Ectodermal cell (in vitro differentiated cells): ENCODE data around the gene CLPSL1.

ENCODE experiments used
- H3K27ac ChIP-seq: 2 replicates; pipeline ENCODE4 v1.7.0; 2013; ENCODE audit warnings: mild to moderate bottlenecking, low read depth, low read length; ENCODE audit not compliant: insufficient read depth, poor library complexity, severe bottlenecking
- H3K27me3 ChIP-seq: 2 replicates; pipeline ENCODE4 v1.7.0; 2013; ENCODE audit warnings: mild to moderate bottlenecking, low read length; ENCODE audit not compliant: insufficient read depth, control insufficient read depth, poor library complexity, severe bottlenecking
- H3K36me3 ChIP-seq: one replicate; pipeline ENCODE4 v1.7.0; 2013; ENCODE audit warnings: low read length; ENCODE audit not compliant: control insufficient read depth, insufficient read depth
- H3K4me1 ChIP-seq: one replicate; pipeline ENCODE4 v1.7.0; 2013; ENCODE audit warnings: low read length; ENCODE audit not compliant: control insufficient read depth, insufficient read depth
- H3K4me3 ChIP-seq: 2 replicates; pipeline ENCODE4 v1.7.0; 2013; ENCODE audit warnings: low read depth, low read length, control low read depth; ENCODE audit not compliant: insufficient read depth
- H3K9me3 ChIP-seq: 2 replicates; pipeline ENCODE4 v1.7.0; 2013; ENCODE audit warnings: mild to moderate bottlenecking, low read length, moderate library complexity; ENCODE audit not compliant: control insufficient read depth
- WGBS, 2 experiments: methylation state at CpG; one replicate each; pipeline ENCODE4 v1.1.7; 2013; ENCODE audit warnings: missing lambda C conversion rate in 2 of 2; 5-methylcytosine and 5-hydroxymethylcytosine counted together

Gene CLPSL1

GRCh38 chr6:35739645-35740524 lies 40.9 kb upstream of the CLPSL1 start:
- Histone ChIP-seq H3K27me3 (no peaks in the 10 kb centered on the region), H3K4me3 (no peak overlapping the region), H3K9me3 (no peaks in the 10 kb centered on the region), H3K36me3 (no peaks in the 10 kb centered on the region), H3K4me1 (peaks cover 30% of the 10 kb centered on the region), H3K27ac (peak overlapping the region; percentile 96)
- 3 to 5% methylated on average over 5 of the region's 5 CpGs for WGBS, 2 experiments

DNA sequence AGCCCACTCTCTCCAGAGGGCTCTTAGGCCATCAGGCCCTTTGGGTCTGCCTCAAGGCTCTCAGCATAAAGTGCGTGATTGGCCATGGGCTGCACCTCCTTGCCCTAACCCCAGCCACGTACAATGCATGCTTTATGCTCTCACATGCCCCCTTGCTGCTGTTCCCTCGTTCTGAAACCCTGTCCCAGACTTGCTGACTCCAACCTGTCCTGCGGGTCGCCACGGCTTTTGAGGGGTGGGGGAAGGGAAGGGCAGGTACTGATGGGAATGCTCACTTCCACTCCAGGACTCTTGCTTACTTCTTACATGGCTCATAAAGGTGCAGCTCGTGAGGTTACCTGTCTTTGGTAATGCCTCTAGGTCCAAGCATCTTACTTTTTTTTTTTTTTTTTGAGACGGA lies 38.0 kb upstream of the CLPSL1 start:
- WGBS, 2 experiments = 62 to 63% methylated on average over 8 of the region's 8 CpGs
- H3K36me3 ChIP-seq = no peaks in the 10 kb centered on the region

DNA sequence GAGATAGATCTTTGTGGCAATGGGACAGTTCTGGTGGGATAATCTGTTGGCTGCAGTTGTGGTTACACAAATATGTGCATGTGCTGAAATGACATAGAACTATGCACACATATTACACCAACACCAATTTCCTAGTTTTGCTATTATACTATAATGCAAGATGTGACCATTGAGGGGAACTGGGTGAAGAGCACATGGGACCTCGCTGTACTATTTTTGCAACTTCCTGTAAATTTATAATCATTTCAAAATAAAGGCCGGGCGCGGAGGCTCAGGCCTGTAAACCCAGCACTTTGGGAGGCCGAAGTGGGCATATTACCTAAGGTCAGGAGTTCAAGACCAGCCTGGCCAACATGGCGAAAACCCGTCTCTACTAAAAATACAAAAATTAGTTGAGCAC lies 35.3 kb upstream of the CLPSL1 start:
- Histone ChIP-seq H3K27me3 (no peaks in the 10 kb centered on the region), H3K9me3 (no peaks in the 10 kb centered on the region), H3K4me1 (peaks cover 11% of the 10 kb centered on the region), H3K27ac (no peak overlapping the region), H3K36me3 (no peaks in the 10 kb centered on the region), H3K4me3 (no peak overlapping the region)
- WGBS, 2 experiments = 92 to 94% methylated on average over 7 of the region's 7 CpGs

More for the DNA sequence above, 38.0 kb upstream of the CLPSL1 start:
- H3K27me3 ChIP-seq = no peaks in the 10 kb centered on the region
- H3K4me3 ChIP-seq = no peak overlapping the region
- H3K9me3 ChIP-seq = no peaks in the 10 kb centered on the region
- H3K27ac ChIP-seq = no peak overlapping the region
- peaks cover 30% of the 10 kb centered on the region for H3K4me1 ChIP-seq

- H3K4me3 ChIP-seq = no peak overlapping the region
- WGBS, 2 experiments = 90 to 95% methylated on average over 3 of the region's 3 CpGs
- no peaks in the 10 kb centered on the region for H3K36me3 ChIP-seq
- no peaks in the 10 kb centered on the region for H3K9me3 ChIP-seq
- no peaks in the 10 kb centered on the region for H3K27me3 ChIP-seq
- no peak overlapping the region for H3K27ac ChIP-seq
- H3K4me1 ChIP-seq = peaks cover 5% of the 10 kb centered on the region
These were observed 34.3 kb upstream of the CLPSL1 start for GRCh38 chr6:35746516-35746915.

DNA sequence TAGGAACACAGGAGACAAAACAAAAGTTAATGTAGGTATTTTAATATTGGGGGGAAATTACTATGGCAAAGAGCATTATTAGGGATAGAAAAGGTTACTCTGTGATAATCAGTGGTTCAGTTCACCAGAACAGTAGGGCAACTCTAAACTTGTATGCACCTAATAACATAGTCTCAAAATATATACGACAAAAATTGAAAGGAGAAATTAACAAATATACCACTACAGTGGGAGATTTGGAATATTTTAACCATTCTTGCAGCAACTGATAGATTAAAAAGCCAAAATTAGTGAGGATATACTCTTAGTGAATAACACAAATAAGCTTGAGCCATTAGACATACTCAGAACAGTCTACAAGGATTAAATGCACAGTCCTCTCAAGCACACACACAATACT lies 32.9 kb upstream of the CLPSL1 start:
- no peaks in the 10 kb centered on the region for H3K36me3 ChIP-seq
- no peak overlapping the region for H3K4me3 ChIP-seq
- H3K4me1 ChIP-seq = peaks cover 1% of the 10 kb centered on the region
- no peaks in the 10 kb centered on the region for H3K9me3 ChIP-seq
- 83% methylated on average over 1 of the region's 1 CpG; no CpG with 5 or more reads in 1 of the 2 experiments for WGBS, 2 experiments
- H3K27me3 ChIP-seq = no peaks in the 10 kb centered on the region
- H3K27ac ChIP-seq = no peak overlapping the region

DNA sequence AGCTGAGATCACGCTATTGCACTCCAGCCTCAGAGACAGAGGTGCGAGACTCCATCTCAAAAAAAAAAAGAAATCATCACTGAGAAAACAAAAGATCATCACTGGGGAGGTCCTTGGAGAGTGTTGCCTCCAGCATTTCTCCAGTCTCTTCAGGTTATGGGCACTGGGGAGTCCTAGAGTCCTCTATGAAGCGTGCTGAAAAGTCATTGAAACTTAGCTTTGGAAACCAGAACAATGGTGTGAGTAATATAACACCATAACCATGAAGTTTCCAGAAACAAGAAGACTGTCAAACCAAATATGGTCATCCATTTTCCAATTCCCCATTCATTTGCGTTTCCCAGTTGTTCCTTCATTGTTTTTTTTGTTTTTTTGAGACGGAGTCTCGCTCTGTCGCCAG lies 30.3 kb upstream of the CLPSL1 start:
- H3K4me1 ChIP-seq = peaks cover 7% of the 10 kb centered on the region
- WGBS, 2 experiments = 90 to 93% methylated on average over 7 of the region's 7 CpGs
- no peaks in the 10 kb centered on the region for H3K27me3 ChIP-seq
- no peak overlapping the region for H3K27ac ChIP-seq
- H3K4me3 ChIP-seq = no peak overlapping the region
- H3K9me3 ChIP-seq = no peaks in the 10 kb centered on the region
- H3K36me3 ChIP-seq = no peaks in the 10 kb centered on the region

- Histone ChIP-seq H3K4me3 (no peak overlapping the region), H3K27me3 (no peaks in the 10 kb centered on the region), H3K4me1 (peaks cover 7% of the 10 kb centered on the region), H3K9me3 (no peaks in the 10 kb centered on the region), H3K36me3 (no peaks in the 10 kb centered on the region), H3K27ac (no peak overlapping the region)
- 87 to 90% methylated on average over 4 of the region's 4 CpGs for WGBS, 2 experiments
These were observed 29.2 kb upstream of the CLPSL1 start for GRCh38 chr6:35751594-35751993.

GRCh38 chr6:35752330-35752729 lies 28.5 kb upstream of the CLPSL1 start:
- Histone ChIP-seq H3K4me1 (peaks cover 7% of the 10 kb centered on the region), H3K36me3 (no peaks in the 10 kb centered on the region), H3K9me3 (no peaks in the 10 kb centered on the region), H3K4me3 (no peak overlapping the region), H3K27ac (no peak overlapping the region), H3K27me3 (no peaks in the 10 kb centered on the region)
- 93 to 94% methylated on average over 4 of the region's 4 CpGs for WGBS, 2 experiments

- Histone ChIP-seq H3K4me1 (peaks cover 7% of the 10 kb centered on the region), H3K27me3 (no peaks in the 10 kb centered on the region), H3K4me3 (no peak overlapping the region), H3K27ac (no peak overlapping the region), H3K9me3 (no peaks in the 10 kb centered on the region), H3K36me3 (no peaks in the 10 kb centered on the region)
- 87 to 94% methylated on average over 6 of the region's 6 CpGs for WGBS, 2 experiments
These were observed 26.2 kb upstream of the CLPSL1 start for GRCh38 chr6:35754452-35755277.

DNA sequence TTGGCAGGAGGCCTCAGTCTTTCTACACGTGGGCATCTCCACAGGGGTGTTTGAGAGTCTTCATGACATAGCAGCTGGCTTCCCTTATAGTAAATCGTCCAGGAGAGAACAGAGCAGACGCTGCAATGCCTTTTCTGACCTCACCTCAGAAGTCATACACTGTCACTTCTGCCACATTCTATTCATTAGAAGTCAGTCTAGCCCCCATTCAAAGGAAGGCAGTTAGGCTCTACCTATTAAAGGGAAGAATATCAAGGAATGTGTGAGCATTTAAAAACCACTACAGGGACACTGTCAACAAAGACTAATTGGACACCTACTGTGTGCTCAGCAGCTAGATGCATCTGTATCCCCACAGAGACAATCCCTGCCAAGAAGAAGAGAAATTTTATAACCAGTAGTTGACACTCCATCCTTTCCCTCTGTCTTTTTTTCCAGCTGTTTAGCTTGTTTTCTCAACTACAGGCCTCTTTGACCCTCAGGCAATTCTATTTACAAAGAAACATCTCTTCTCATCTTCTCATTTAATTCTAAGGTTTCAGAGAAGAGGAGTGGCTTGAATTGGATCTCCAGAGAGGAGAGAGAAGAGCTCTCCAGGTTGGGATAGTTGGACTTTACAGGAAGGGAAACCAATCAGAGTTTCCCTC lies 25.4 kb upstream of the CLPSL1 start:
- no peaks in the 10 kb centered on the region for H3K27me3 ChIP-seq
- peak overlapping the region; percentile 6 for H3K27ac ChIP-seq
- 17 to 29% methylated on average over 3 of the region's 3 CpGs for WGBS, 2 experiments
- no peaks in the 10 kb centered on the region for H3K9me3 ChIP-seq
- H3K4me3 ChIP-seq = no peak overlapping the region
- H3K36me3 ChIP-seq = no peaks in the 10 kb centered on the region
- H3K4me1 ChIP-seq = peaks cover 7% of the 10 kb centered on the region
